Non-pigmented ciliary epithelial cell (primary cell): Measurements from ENCODE around the gene KRT78.
"Not testable (repeated sequence)": the region's sequence is repeated elsewhere in the genome, so short reads cannot be mapped to it uniquely, and the experiment has no call there.

Experiments used
- DNase-seq: peaks from one replicate; pipeline ENCODE4 v3.0.0-alpha.2; 2010; ENCODE audit warnings: low read depth

Gene KRT78, protein sequence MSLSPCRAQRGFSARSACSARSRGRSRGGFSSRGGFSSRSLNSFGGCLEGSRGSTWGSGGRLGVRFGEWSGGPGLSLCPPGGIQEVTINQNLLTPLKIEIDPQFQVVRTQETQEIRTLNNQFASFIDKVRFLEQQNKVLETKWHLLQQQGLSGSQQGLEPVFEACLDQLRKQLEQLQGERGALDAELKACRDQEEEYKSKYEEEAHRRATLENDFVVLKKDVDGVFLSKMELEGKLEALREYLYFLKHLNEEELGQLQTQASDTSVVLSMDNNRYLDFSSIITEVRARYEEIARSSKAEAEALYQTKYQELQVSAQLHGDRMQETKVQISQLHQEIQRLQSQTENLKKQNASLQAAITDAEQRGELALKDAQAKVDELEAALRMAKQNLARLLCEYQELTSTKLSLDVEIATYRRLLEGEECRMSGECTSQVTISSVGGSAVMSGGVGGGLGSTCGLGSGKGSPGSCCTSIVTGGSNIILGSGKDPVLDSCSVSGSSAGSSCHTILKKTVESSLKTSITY

DNA sequence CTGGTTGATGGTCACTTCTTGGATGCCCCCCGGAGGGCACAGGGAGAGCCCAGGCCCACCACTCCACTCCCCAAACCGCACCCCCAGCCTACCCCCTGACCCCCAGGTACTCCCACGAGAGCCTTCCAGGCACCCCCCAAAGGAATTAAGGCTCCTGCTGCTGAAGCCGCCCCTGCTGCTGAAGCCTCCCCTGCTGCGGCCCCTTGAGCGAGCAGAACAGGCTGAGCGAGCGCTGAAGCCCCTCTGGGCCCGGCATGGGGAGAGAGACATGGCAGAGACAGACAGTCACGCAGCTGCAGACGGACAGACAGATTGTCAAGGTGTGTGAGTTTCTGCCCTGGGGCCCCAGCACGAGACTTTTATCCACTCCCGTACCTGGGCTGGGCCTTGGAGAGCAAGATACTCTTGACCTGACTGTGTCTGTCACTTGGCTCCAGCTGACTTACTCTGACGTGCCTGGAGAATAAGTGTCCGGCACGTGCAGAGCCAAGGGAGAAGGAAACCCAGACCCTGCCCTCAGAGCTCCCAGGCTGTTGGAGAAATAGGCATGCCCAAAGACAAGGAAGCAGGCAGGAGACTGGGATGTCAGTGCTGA is at the start of gene KRT78:
TSS of gene KRT78 (minus strand) at position 334 of the 595 bp plus-strand sequence. CDS start at position 270, 64 bp downstream.
- DNase-seq, result no peak

DNA sequence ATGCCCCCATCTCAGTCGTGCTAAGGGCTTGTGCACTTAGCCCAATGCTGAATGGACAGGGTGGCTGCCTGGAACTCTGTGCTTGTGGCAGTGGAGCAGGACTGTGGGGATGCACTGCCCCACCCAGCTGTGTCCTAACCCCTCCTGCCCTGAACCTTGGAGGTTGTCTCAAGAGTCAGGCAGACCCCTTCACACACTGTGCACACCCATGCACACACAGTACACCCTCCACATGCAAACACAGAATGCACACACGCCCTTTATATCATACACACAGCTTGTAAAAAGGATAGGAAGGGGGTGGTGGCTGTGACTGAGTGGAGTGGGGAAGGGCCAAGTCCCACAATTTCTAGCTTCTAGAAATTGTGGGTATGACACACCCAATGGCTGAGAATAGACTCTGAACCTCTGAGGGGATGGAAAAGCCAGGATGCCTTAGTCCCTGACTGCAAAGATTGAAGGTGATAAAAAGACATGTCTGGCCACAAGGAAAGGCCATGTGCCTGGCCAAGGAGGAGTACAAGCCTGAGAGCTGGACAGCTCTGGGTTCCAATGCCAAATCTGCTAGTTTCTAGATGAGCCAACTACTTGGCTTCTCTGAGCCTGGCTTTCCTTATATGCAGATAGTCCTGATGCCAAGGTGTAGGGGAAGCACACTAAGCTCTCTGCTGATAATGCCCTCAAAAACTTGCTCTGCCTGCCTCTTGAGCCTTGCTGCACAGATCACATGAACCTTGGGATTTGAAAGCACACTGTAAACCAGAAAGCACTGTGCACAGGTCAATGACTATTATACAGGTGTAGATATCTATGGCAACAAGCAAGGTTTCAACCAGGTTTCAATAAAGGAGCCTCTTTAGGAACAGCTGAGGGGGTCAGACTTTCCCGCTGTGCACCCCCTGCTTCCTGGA is 47.7 kb upstream of the KRT78 start:
- no peak for DNase-seq

DNA sequence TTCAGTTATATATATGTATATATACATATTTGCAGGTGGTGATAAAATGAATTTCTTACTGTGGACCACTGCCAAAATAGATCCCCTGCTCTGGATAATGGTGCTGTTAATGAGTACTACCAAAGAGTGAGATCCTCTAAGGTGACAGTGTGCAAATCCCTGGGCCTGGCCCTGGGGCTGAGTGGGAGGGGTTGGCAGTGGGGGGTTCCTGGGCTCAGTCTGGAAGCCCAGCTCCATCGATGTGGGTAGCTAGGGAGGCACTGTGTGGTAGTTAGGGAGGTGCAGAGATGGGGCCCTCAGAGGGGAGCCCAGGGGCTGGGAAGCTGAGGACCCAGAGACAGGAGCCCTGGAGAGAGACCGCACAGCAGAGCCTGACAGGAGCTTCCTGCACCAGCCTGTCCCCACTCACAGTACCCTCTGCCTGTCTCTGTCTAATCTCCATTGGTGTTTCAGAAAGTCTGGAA is 47.0 kb upstream of the KRT78 start:
- DNase-seq, result no peak

DNA sequence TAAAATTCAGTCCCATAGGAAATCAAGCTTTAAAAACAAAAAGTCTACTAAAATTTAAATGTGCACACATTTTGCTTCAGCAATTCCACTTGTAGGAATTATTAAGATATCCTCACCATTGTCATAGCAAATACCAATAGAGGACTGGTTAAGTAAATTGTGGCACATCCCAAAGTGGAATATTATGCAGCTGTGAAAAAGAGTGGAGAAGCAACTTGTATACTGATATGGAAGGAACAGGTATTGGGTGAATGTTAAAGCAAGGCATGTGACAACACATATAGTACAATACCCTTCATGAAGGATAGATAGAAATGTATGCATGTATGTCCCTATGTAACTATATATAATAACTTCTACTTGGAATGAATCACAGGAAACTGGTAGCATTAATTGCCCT is 44.2 kb upstream of the KRT78 start:
- DNase-seq, result no peak

DNA sequence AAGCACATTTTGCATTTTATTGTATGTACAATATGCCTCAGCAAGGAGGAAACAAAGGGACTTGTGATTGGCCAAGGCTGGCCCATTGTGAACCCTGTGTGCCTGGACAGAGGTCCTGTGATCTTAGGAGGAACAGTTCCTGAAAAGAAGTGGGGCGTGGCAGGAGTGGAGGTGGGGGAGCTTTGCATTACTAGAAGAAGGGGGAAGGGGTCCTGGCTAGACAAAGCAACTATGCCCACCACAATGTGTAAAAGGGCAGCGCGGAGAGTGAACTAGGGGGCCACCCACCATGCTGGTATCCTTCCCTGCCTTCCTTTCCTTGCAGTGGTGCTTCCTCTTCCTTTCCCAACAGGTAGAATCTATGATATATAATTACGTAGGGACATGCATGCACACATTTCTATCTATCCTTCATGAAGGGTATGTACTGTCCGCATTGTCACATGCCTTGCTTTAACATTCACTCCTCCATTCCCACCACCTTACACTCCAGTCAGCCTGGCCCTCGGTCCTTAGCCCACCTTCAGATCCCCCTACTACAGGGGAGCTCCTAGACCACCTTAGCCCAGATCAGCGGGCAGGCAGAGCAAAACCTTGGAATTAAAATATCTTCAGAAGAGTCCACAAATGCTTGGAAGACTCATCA is 43.5 kb upstream of the KRT78 start:
- DNase-seq, result no peak

DNA sequence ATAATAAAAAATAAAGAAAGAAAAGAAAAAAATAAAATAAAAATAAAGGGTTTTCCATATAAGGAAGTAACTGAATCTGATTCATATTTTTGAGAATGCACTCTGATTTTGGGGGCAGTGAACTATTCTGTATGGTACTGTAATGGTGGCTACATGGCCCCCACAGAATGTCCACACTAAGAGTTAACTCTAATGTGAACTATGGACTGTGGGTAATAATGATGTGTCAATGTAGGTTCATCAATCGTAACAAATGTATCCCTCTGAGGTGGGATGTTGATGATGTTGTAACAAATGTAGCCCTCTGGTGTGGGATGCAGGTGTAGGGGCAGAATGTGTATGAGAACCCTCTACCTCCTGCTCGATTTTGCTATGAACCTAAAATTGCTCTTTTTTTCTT is 42.2 kb upstream of the KRT78 start:
- DNase-seq, result no peak

DNA sequence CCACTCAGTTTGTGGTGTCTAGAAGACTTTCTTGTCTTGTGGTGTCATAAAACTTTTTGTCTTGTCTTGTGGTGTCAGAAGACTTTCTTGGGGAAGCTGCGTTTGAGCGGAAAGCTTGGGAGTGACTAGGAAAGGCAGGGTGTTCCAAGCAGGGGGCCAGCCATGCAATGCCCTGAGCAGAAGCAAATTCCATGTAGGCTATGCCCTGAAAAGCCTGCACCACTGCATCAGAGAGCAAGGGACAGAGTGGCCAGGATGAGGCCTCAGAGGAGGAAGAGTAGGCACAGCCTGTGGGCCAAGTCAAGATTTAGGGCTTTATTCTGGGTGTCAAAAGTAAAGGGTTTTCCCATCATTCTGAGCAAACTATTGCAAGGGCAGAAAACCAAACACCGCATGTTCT is 41.6 kb upstream of the KRT78 start:
- DNase-seq, result no peak

DNA sequence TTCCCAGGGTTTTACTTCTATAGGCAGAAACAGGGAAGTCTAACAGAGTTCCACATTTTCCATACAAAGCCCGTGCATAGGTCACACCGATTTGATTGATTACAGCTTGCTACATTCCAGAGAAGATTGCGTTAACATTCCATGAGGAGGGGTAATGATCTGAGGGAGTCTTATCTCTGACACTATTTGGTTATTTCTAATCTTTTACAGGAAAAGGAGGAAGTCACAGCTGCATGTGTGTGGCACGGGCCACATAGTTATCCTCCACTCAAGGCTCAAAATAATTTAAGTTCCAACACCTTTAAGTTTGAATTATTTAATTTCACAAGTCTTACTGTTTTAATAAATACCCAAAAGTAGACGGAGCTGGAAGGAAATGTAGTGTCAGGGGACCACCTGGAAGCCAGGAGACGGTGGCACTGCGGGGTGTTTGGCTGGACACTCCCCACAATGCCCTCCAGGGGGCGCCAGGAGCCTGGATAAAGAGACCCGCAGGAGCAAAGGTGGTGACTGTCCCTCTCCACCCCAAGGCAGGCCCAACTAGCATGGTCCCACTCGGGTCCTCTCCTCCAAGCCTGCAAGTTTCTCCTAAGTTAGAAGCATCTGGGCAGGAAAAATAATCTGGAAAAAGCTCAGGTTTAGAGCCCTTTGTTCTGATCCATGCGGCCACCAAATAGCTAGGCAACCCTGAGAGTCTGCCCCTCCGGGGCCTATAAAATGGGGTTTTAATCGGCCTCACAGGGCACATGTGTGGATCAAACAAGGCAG is 35.9 kb upstream of the KRT78 start:
- DNase-seq, result no peak

DNA sequence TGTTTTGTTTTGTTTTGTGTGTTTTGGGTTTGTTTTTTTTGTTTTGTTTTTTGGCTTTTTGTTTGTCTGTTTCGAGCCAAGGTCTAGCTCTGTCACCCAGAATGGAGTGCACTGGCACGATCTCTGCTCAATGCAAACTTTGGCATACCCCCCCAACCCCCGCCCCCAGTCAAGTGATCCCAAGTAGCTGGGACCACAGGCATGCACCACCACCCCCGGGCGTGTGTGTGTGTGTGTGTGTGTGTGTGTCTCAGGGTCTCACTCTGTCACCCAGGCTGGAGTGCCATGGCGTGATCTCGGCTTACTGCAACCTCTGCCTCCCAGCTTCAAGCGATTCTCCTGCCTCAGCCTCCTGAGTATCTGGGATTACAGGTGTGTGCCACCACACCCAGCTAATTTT is 31.7 kb upstream of the KRT78 start:
- DNase-seq, result not testable (repeated sequence)

DNA sequence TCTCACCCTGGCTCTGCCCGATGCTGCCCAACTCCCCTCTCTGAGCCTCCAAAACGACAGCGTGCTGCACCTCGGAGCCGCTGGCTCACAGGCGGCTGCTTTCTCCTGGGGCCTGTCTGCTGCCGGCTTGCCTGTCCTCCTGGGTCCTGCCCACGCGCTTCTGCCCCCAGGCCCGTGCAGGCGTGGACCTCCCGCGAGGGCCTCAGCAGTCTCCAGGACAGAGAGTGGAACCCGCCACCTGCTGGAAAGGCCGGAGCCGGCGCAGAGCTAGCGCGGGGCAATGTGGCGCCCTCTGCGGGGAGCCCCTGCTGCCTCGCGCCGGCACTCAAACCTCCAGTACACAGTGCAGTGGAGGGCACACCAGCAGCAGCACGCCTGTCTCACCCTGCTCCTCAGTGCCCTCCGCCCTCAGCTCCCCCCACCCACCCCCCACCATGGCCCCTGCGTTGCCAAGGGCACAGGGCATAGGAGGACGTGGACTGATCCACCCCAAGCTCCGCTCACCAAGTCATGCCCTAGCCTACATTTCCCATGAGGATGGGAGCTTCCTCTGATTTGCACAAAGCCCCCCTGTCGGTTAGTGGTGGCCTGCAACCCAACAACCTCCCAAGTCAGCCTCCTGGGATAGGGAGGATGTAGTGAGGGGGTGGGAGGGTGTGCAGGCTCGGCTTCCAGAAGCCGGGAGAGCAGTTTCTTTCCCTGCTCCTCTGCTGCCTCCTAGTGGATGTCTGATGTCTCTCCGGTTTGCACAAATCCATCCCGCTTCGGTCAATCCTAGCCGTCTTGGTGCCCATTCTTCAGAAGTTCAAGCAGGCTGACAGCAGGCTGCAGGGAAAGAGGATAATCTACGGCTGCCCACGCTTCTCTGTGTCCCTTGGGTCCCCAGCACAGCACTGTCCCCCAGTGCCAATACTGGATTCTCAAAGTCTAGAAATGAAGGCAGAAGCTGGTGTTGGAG is 30.9 kb upstream of the KRT78 start:
- DNase-seq, result no peak

DNA sequence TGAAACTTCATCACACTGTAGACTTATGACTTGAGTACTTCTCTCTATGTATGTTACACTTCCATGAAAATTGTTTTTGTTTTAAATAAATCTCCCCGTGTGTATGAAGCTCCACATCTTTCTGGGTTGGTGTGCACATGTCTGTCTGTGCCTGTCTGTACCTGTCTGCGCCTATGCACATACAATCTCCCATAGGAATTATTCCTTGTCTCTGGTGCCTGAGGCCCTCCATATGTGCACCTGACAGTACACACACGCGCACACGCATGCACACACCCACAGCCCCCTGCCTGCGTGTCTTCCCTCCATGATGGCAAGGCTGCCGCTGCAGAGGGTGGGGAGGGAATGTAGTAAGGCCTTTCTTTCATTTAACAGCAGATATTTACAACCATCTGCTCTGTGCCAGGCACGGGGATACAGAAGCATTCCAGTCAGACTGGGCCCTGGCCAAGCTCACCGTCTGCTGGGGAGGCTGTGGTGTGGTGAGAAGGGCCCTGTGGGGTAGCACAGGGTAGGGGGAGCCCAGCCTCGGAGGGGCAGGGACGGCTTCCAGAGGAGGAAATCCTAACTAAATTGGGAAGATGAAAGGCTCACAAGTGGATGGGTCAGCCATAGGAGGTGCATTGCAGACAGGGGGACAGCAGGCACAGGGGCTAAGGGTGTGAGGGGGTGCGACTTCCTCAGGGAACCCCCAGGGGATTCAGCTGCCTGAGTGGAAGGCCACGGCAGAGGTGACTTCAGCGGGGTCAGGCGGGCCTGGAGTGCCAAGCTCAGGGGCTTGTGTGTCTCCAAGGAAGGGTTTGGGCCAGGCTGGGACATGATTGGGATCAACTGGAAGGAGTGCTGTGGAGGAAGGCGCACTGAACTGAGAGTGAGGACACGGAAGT is 30.0 kb upstream of the KRT78 start:
- DNase-seq, result no peak

DNA sequence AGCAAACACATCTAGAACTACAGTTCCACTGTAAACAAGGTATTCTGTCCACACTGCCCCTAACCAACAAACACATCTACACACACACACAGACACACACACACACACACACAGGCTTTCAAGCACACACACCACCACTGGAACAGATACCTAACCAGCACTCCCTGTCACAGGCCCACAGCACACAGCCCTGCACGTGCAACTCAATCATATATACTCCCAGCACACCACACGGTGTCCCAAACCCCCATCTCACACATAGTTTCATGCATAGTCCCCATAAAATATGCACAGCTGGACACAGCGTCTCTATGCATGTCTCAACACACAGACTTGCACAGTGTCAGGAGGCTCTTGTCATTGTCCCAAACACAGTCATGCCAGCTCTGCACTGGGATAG is 28.4 kb upstream of the KRT78 start:
- no peak for DNase-seq

DNA sequence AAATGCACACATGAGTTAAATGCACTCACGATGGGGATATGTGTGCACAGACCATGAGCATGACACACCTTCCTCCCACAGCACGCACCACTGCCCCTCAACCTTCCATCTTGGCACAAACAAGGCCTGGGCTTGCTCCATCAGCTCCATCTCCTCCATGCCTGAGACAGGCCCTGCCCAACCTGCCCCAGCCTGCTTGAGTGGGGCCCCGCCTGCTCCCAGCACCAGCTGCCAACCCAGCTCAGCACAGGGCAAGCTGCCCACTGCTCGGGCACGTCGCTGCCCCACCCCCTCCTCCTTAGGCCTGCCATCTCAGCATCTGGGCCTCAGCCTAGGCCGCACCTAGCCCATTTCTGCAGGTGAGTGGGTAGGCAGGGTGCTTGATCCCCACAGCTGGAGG is 27.6 kb upstream of the KRT78 start:
- DNase-seq, result no peak

DNA sequence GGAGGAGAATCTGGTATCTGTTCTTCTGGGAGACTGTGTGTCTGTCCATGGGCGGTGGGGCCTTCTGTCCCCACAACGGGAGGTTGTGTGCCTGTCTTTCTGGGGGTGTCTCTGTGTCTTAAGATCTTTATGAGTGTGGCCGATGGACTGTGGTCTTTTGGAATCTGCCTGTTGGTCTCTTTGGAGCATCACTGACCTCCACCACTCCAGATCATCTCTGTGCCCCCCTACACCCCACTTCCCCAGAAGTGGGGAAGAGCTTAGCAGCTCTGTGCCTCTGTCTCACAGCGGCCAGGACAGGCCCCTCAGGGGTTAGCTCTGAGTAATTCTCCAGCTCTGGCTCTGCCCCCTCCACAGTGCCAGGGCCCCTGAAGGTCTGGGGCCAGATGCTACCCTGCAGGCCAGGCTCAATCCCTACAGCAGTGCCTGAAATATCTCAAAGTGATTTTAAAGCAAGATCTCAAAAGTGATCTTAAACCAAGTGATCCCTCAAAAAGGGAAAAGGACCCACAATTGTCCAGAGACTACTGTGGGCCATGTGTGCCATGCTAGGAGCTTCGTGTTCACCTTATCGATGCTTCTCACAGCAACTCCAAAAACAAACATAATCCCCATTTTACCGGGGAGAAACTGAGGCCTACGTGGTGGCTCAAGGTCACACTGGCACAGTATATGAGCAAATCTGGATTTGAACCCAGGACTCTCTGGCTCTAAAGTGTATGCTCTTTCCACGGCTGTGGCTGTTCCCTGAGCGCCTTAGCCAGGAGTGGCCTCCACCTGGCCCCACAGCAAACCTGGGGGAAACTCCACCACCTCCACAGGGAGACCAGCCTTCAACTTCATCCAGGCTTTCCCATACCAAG is 26.0 kb upstream of the KRT78 start:
- DNase-seq, result no peak

DNA sequence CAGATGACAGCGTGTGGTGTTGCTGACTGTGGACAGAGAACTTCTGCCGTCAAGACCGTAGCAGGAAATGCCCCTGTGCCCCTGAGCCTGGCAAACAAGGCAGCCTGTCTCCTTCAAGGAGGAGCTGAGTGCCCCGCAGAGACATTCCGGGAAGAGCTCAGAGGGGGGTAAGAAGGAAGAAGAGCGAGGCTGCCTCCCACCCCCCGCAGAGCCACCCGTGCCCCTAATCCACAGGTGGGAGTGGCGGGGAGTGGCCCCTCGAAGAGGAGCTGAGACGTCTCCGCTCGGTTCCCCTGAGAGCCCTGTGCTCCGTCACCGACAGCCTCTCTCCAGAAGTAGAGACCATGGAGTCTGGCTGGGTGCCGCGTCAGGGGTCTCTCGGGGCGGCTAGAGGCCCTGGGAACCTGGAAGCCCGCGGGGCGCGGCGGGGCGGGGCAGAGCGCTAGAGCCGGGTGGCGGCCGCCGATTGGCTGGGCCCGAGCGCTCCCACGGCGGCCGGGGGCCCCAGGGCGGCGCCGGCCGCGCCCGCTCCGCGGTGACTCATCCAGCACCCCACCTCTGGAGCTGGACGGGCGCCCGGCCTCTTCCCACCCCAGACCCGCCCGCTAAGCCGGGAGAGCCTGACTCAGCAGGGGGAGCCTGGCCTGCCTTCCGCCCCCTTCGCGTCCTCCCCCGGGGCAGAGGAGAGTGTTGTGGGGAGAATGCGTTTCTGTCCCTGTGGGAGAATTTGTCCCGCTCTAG is 25.2 kb upstream of the KRT78 start:
- peak; percentile 67 for DNase-seq

DNA sequence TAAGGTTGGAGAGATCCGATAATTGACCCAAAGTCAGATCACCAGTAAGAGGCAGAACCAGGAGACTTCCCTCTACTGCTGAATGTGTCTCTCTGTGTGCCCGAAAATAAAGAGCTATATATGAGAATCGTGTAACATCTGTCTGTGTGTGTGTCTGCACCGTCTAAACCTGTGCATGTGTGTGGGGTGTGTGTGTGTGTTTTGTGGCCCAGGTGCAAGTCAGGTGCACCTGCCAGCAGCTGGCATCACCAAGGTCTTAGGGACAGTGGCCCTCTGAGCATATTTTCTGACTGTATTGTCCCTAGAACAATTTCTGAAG is 24.7 kb upstream of the KRT78 start:
- no peak for DNase-seq

DNA sequence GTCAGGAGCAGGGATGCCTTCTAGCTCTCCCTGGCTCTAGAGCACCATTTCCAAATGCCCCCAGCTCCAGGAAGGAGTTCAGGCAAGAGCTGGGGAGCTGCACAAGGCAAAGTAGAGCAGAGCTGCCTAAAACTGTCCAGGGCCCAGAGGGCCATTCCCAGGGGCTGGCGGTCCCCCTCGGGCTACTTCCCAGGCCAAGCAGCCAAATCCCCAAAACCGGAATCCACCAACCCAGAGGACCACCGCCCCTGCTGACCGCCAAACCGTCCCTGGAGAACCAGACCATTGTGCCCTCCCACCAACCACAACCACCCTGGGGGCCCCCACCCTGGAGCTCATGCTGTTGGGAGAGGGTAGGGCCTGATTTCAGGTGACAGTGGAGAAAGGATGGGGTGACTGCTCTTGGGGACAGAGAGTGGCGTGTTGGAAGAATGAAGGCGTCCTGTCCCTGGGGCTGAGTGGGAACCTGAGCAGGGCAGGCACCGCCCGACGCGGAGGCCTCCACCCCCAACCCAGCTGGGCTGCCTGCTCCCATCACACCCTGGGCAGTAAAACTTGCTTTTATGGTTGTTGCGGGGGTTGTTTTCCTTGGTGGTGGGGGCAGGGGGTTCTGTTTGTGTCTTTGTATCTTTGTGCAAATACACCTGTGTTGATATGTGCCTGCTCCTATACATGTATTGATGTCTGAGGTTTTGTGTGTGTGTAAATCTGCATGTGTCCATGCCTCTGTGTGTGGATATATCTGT is 24.0 kb upstream of the KRT78 start:
- no peak for DNase-seq
